Nephron (organoid): ENCODE measurements around the gene CLCA2.
A peak's percentile ranks its signal among the peaks of the same experiment; 100 is the strongest.

ENCODE experiments used
- H3K27ac Mint-ChIP-seq, 3 experiments: 2 replicates each; pipeline ENCODE4 v1.8.0; 2020; ENCODE audit warnings: mixed read lengths in 3 of 3, mild to moderate bottlenecking in 2 of 3, moderate library complexity in 1 of 3
- H3K27me3 Mint-ChIP-seq: 2 replicates; pipeline ENCODE4 v1.8.0; 2021; ENCODE audit warnings: low read depth, mild to moderate bottlenecking, moderate library complexity, mixed read lengths
- H3K36me3 Mint-ChIP-seq: 2 replicates; pipeline ENCODE4 v1.8.0; 2020; ENCODE audit warnings: low read depth, mixed read lengths
- H3K4me1 Mint-ChIP-seq: 2 replicates; pipeline ENCODE4 v1.8.0; 2020; ENCODE audit warnings: mixed read lengths
- H3K4me3 Mint-ChIP-seq, 3 experiments: 2 replicates each; pipeline ENCODE4 v1.8.0; 2020; ENCODE audit warnings: mild to moderate bottlenecking in 3 of 3, mixed read lengths in 3 of 3, moderate library complexity in 2 of 3
- H3K9me3 Mint-ChIP-seq: 2 replicates; pipeline ENCODE4 v1.8.0; 2020; ENCODE audit warnings: mixed read lengths
- TF ChIP-seq, protein P1 (sequence below), 3 experiments: fragments of 200-600 bp; sonication (generic); IDR thresholded peaks; one replicate each; pipeline ENCODE4 v1.5.0; 2021; ENCODE audit warnings: antibody characterized with exemption in 3 of 3; ENCODE audit not compliant: unreplicated experiment in 3 of 3

Gene CLCA2

DNA sequence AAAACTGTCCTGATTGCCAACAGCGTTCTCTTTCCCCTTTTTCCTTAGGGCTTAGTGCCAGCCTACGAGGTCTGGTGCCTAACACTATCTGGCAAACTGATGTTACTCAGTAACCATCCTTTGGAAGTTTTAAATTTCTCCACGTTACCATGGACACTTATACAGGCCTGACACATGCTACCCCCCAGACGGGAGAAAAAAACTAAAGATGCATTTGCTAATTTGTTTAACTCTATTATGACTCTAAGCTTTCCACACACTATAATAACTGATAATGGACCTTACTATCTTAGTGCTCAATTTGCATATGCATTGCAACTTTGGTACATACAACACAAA is 81.6 kb downstream of the CLCA2 start:
- Mint-ChIP-seq H3K9me3 (no peaks in the 10 kb centered on the region), H3K4me3 (no peak overlapping the region), H3K27me3 (peaks cover 25% of the 10 kb centered on the region), H3K36me3 (no peaks in the 10 kb centered on the region), H3K27ac (peak overlapping the region in 1 of 3 experiments; percentile 24), H3K4me1 (peaks cover 21% of the 10 kb centered on the region)
- TF ChIP-seq, protein P1, sequence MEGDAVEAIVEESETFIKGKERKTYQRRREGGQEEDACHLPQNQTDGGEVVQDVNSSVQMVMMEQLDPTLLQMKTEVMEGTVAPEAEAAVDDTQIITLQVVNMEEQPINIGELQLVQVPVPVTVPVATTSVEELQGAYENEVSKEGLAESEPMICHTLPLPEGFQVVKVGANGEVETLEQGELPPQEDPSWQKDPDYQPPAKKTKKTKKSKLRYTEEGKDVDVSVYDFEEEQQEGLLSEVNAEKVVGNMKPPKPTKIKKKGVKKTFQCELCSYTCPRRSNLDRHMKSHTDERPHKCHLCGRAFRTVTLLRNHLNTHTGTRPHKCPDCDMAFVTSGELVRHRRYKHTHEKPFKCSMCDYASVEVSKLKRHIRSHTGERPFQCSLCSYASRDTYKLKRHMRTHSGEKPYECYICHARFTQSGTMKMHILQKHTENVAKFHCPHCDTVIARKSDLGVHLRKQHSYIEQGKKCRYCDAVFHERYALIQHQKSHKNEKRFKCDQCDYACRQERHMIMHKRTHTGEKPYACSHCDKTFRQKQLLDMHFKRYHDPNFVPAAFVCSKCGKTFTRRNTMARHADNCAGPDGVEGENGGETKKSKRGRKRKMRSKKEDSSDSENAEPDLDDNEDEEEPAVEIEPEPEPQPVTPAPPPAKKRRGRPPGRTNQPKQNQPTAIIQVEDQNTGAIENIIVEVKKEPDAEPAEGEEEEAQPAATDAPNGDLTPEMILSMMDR (IDR thresholded peaks at IDR 0.05; ENCODE audit: unreplicated experiment in 3 of 3): no peak
